ENCODE measurements around the gene ABCC3. TPM values are rescaled to one million over a fixed set of nuclear protein-coding genes. Genes with fewer than 3 reads are reported as not detected.

Gene ABCC3
- total RNA-seq, 4 donors from 2014 or later = 25.8 to 47.5 (median 35.2) TPM

GRCh38 chr17:50660887-50661345 is 26.2 kb downstream of the ABCC3 start:
- DNase-seq (ENCODE audit: low spot score in 2 of 2) = no peak
- WGBS, 2 donors = 73 to 87% methylated on average over 10 of the region's 10 CpGs
- intact Hi-C loops (cut with DNase I; ENCODE audit: low total_unique reads) = no loop called here
- H3K4me3 ChIP-seq (ENCODE audit: low read depth, poor library complexity, severe bottlenecking) = no peak overlapping the region
- TF ChIP-seq POLR2A (IDR thresholded peaks at IDR 0.05) = no peak
- no peak for TF ChIP-seq CTCF (IDR thresholded peaks at IDR 0.05)

GRCh38 chr17:50661348-50661747 is 26.7 kb downstream of the ABCC3 start:
- no peak for TF ChIP-seq CTCF (IDR thresholded peaks at IDR 0.05)
- no peak for TF ChIP-seq POLR2A (IDR thresholded peaks at IDR 0.05)
- no peak overlapping the region for H3K4me3 ChIP-seq (ENCODE audit: low read depth, poor library complexity, severe bottlenecking)
- no peak for DNase-seq (ENCODE audit: low spot score in 2 of 2)
- WGBS, 2 donors = 71 to 73% methylated on average over 5 of the region's 5 CpGs
- intact Hi-C loops (cut with DNase I; ENCODE audit: low total_unique reads) = no loop called here

GRCh38 chr17:50661795-50662391 is 27.2 kb downstream of the ABCC3 start:
- no peak overlapping the region for H3K4me3 ChIP-seq (ENCODE audit: low read depth, poor library complexity, severe bottlenecking)
- TF ChIP-seq CTCF (IDR thresholded peaks at IDR 0.05) = no peak
- TF ChIP-seq POLR2A (IDR thresholded peaks at IDR 0.05) = no peak
- 34 to 35% methylated on average over 9 of the region's 9 CpGs for WGBS, 2 donors
- DNase-seq (ENCODE audit: low spot score in 2 of 2) = peak in 1 of 2 donors; percentile 51
- intact Hi-C loops (cut with DNase I; ENCODE audit: low total_unique reads) = no loop called here

- WGBS, 2 donors = 93 to 96% methylated on average over 9 of the region's 9 CpGs
- DNase-seq (ENCODE audit: low spot score in 2 of 2) = no peak
- intact Hi-C loops (cut with DNase I; ENCODE audit: low total_unique reads) = no loop called here
- H3K4me3 ChIP-seq (ENCODE audit: low read depth, poor library complexity, severe bottlenecking) = no peak overlapping the region
- TF ChIP-seq CTCF (IDR thresholded peaks at IDR 0.05) (no peak), POLR2A (IDR thresholded peaks at IDR 0.05) (no peak)
These were observed 28.0 kb downstream of the ABCC3 start for GRCh38 chr17:50662632-50663225.

- TF ChIP-seq POLR2A (IDR thresholded peaks at IDR 0.05) (no peak), CTCF (IDR thresholded peaks at IDR 0.05) (no peak)
- intact Hi-C loops (cut with DNase I; ENCODE audit: low total_unique reads) = no loop called here
- H3K4me3 ChIP-seq (ENCODE audit: low read depth, poor library complexity, severe bottlenecking) = no peak overlapping the region
- no peak for DNase-seq (ENCODE audit: low spot score in 2 of 2)
- WGBS, 2 donors = 86 to 87% methylated on average over 10 of the region's 10 CpGs
These were observed 29.2 kb downstream of the ABCC3 start for GRCh38 chr17:50663812-50664374.

Measured in lower leg skin (tissue), 4 donors.